PC-9 (cell line): ENCODE data around the gene SND1.

ENCODE experiments used
- EZH2 ChIP-seq: fragments of 200-600 bp; sonication (generic); IDR thresholded peaks from 2 replicates; pipeline ENCODE4 v1.8.0; 2017; ENCODE audit warnings: antibody characterized with exemption, low read depth
- TF ChIP-seq, protein P1 (sequence below): fragments of 200-600 bp; sonication (generic); conservative IDR thresholded peaks from 2 replicates; pipeline ENCODE4 v1.6.1; 2017; ENCODE audit warnings: mixed run types, antibody characterized with exemption, mild to moderate bottlenecking, moderate library complexity

DNA sequence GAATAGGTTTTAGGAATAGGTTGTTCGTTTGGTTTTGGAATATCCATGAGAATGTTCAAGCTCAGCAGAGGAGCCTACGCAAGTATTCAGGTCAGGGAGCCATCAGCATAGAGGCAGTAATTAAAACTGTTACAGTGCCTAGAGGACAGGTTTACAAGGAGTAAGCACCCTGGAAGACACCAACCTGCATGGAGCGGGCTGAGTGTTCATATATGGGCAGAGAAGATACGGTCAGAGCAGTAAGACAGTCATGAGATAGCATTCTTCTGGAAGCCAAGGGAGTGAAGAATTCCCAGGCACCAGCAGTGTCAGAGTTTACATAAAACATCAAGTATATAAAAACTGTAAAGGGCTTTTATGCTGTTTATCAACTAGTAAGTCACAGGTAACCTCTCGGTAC is 282.7 kb downstream of the SND1 start:
- no peak for TF ChIP-seq EZH2
- TF ChIP-seq, protein P1, sequence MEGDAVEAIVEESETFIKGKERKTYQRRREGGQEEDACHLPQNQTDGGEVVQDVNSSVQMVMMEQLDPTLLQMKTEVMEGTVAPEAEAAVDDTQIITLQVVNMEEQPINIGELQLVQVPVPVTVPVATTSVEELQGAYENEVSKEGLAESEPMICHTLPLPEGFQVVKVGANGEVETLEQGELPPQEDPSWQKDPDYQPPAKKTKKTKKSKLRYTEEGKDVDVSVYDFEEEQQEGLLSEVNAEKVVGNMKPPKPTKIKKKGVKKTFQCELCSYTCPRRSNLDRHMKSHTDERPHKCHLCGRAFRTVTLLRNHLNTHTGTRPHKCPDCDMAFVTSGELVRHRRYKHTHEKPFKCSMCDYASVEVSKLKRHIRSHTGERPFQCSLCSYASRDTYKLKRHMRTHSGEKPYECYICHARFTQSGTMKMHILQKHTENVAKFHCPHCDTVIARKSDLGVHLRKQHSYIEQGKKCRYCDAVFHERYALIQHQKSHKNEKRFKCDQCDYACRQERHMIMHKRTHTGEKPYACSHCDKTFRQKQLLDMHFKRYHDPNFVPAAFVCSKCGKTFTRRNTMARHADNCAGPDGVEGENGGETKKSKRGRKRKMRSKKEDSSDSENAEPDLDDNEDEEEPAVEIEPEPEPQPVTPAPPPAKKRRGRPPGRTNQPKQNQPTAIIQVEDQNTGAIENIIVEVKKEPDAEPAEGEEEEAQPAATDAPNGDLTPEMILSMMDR, result no peak
